Thyroid gland (tissue), 4 donors: Measurements from ENCODE around the gene EPHA8. TPM values are rescaled to one million over a fixed set of nuclear protein-coding genes. Genes with fewer than 3 reads are reported as not detected.

Experiments used
- DNase-seq, 2 donors: peaks; one replicate each; pipeline ENCODE4 v3.0.0-alpha.2; 2019
- H3K27ac ChIP-seq, 3 donors: fragments of 200-600 bp; sonication (generic); 1 replicate in 2 of 3; 2 replicates in 1 of 3; pipeline ENCODE4 v1.5.1; 2016 to 2019; ENCODE audit warnings: mild to moderate bottlenecking in 1 of 3, moderate library complexity in 1 of 3
- H3K27me3 ChIP-seq: fragments of 200-600 bp; sonication (generic); one replicate; pipeline ENCODE4 v1.5.1; 2019
- H3K36me3 ChIP-seq, 2 donors: fragments of 200-600 bp; sonication (generic); one replicate each; pipeline ENCODE4 v1.5.1; 2016 to 2019
- H3K4me1 ChIP-seq, 2 donors: fragments of 200-600 bp; sonication (generic); one replicate each; pipeline ENCODE4 v1.5.1; 2017 to 2019
- H3K4me3 ChIP-seq, 3 donors: fragments of 200-600 bp; sonication (generic); replicated peaks in 1 of 3; 1 replicate in 2 of 3; 2 replicates in 1 of 3; pipeline ENCODE4 v1.5.1; 2016; ENCODE audit warnings: mild to moderate bottlenecking in 1 of 3
- H3K9me3 ChIP-seq: fragments of 200-600 bp; sonication (generic); one replicate; pipeline ENCODE4 v1.5.1; 2017
- CTCF ChIP-seq, 6 experiments: fragments of 200-600 bp in 3 of 6; fragments of 450-650 bp in 3 of 6; sonication (generic) in 3 of 6; IDR thresholded peaks; one replicate each; pipeline ENCODE4 v1.5.1; 2016 to 2019; ENCODE audit warnings: antibody characterized with exemption in 6 of 6, mild to moderate bottlenecking in 2 of 6, inconsistent platforms in 1 of 6, moderate library complexity in 1 of 6
- POLR2A ChIP-seq, 2 donors: fragments of 450-650 bp; IDR thresholded peaks; one replicate each; pipeline ENCODE4 v1.6.1; 2017; ENCODE audit warnings: antibody characterized with exemption in 2 of 2, mild to moderate bottlenecking in 2 of 2, moderate library complexity in 1 of 2
- WGBS, 2 donors: methylation state at CpG; one replicate each; pipeline ENCODE4 v1.1.5; 2017; 5-methylcytosine and 5-hydroxymethylcytosine counted together
- intact Hi-C: fragments of 100-400 bp; cut with DNase I; formaldehyde crosslinking; loops from one replicate; pipeline ENCODE4 v1.15.1; 2023
- total RNA-seq, 4 donors: library from RNA; depleted of rRNA; stranded (reverse); fragments of >200 nt; gene quantifications; one replicate each; pipeline ENCODE4 v1.2.3, GENCODE V29; 2016

EPHA8 gene
- total RNA-seq, 4 donors from 2014 or later, result not detected

GRCh38 chr1:22641906-22642636 is 78.8 kb downstream of the EPHA8 start:
- WGBS, 2 donors, result 11 to 13% methylated on average over 13 to 18 of the region's 18 CpGs
- Histone ChIP-seq H3K4me1 (peaks cover 0 to 4% of the 10 kb centered on the region in 2 donors), H3K4me3 (no peak overlapping the region), H3K36me3 (no peaks in the 10 kb centered on the region), H3K27ac (no peak overlapping the region), H3K9me3 (no peaks in the 10 kb centered on the region), H3K27me3 (no peaks in the 10 kb centered on the region)
- DNase-seq, result peak; percentile 76 to 79
- TF ChIP-seq CTCF (IDR thresholded peaks at IDR 0.05) (peak; percentile 78 to 97 (median 88)), POLR2A (IDR thresholded peaks at IDR 0.05) (no peak)
- intact Hi-C loops, result loop anchor here (1.0 to 10.0 kb wide), 4 partner anchors 221 to 637 kb away; partner anchors contain the start of gene CELA3A

GRCh38 chr1:22643381-22643780 is 80.1 kb downstream of the EPHA8 start, which contains the start of gene C1QC:
Gene C1QC (plus strand): TSS chr1:22643633. CDS start chr1:22644024, 391 bp downstream.
- WGBS, 2 donors, result 73 to 74% methylated on average over 8 of the region's 8 CpGs
- no peak within 1 kb of the TSS for H3K4me3 ChIP-seq

DNA sequence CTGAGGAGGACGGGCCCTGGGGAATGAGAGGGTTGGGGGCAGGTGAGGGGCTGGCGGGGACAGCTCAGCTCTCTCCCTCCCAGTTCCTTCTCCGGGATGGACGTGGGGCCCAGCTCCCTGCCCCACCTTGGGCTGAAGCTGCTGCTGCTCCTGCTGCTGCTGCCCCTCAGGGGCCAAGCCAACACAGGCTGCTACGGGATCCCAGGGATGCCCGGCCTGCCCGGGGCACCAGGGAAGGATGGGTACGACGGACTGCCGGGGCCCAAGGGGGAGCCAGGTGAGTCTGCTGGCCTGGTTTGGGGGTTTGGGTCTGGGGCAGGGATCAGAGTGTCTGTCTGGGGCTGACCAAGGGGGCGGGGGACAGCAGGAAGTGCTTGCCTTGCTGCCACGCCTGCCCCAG is 80.6 kb downstream of the EPHA8 start:
- H3K36me3 ChIP-seq, result no peaks in the 10 kb centered on the region
- no peak overlapping the region for H3K27ac ChIP-seq
- DNase-seq, result no peak
- no peak overlapping the region for H3K4me3 ChIP-seq
- WGBS, 2 donors, result 77 to 83% methylated on average over 9 to 10 of the region's 12 CpGs
- H3K4me1 ChIP-seq, result peaks cover 0 to 4% of the 10 kb centered on the region in 2 donors
- no peak for TF ChIP-seq POLR2A (IDR thresholded peaks at IDR 0.05)
- no peak for TF ChIP-seq CTCF (IDR thresholded peaks at IDR 0.05)
- H3K9me3 ChIP-seq, result no peaks in the 10 kb centered on the region
- H3K27me3 ChIP-seq, result no peaks in the 10 kb centered on the region
- intact Hi-C loops, result loop anchor here (10.0 kb wide), 3 partner anchors 509 to 639 kb away; partner anchors contain the start of gene CELA3A

More at GRCh38 chr1:22643381-22643780, 80.1 kb downstream of the EPHA8 start, which contains the start of gene C1QC:
- DNase-seq, result peak in 1 of 2 donors; percentile 19
- peaks cover 0 to 4% of the 10 kb centered on the region in 2 donors for H3K4me1 ChIP-seq
- H3K27ac ChIP-seq, result no peak within 1 kb of the TSS
- no peaks in the 10 kb centered on the region for H3K27me3 ChIP-seq
- H3K9me3 ChIP-seq, result no peaks in the 10 kb centered on the region
- intact Hi-C loops, result loop anchor here (10.0 kb wide), 3 partner anchors 509 to 639 kb away; partner anchors contain the start of gene CELA3A
- H3K36me3 ChIP-seq, result no peaks in the 10 kb centered on the region
- no peak for TF ChIP-seq POLR2A (IDR thresholded peaks at IDR 0.05)
- TF ChIP-seq CTCF (IDR thresholded peaks at IDR 0.05), result no peak

- no peaks in the 10 kb centered on the region for H3K27me3 ChIP-seq
- H3K4me3 ChIP-seq, result no peak overlapping the region
- intact Hi-C loops, result loop anchor here (10.0 kb wide), 3 partner anchors 511 to 641 kb away; partner anchors contain the start of gene CELA3A
- H3K4me1 ChIP-seq, result peaks cover 0 to 4% of the 10 kb centered on the region in 2 donors
- TF ChIP-seq CTCF (IDR thresholded peaks at IDR 0.05) (no peak), POLR2A (IDR thresholded peaks at IDR 0.05) (no peak)
- DNase-seq, result no peak
- no peak overlapping the region for H3K27ac ChIP-seq
- 75 to 91% methylated on average over 7 of the region's 7 CpGs for WGBS, 2 donors
- no peaks in the 10 kb centered on the region for H3K36me3 ChIP-seq
- H3K9me3 ChIP-seq, result no peaks in the 10 kb centered on the region
These were observed 82.6 kb downstream of the EPHA8 start for GRCh38 chr1:22645931-22646330.

- intact Hi-C loops, result loop anchor here (10.0 kb wide), 3 partner anchors 512 to 642 kb away; partner anchors contain the start of gene CELA3A
- Histone ChIP-seq H3K9me3 (no peaks in the 10 kb centered on the region), H3K4me1 (peaks cover 0 to 4% of the 10 kb centered on the region in 2 donors), H3K36me3 (no peaks in the 10 kb centered on the region), H3K27me3 (no peaks in the 10 kb centered on the region), H3K27ac (no peak overlapping the region), H3K4me3 (no peak overlapping the region)
- WGBS, 2 donors, result 90 to 96% methylated on average over 1 of the region's 1 CpG
- no peak for TF ChIP-seq CTCF (IDR thresholded peaks at IDR 0.05)
- TF ChIP-seq POLR2A (IDR thresholded peaks at IDR 0.05), result no peak
- no peak for DNase-seq
These were observed 83.1 kb downstream of the EPHA8 start for GRCh38 chr1:22646384-22646783.
